GM19463 (cell line): ENCODE results near the gene PIAS4.

Source experiments
- ATAC-seq: cut with Tn5 transposase; IDR thresholded peaks from one replicate; pipeline ENCODE4 v1.9.1; 2021; ENCODE audit warnings: mild to moderate bottlenecking, moderate library complexity; ENCODE audit not compliant: unreplicated experiment

Gene PIAS4

GRCh38 chr19:3976495-3977241 is 30.9 kb upstream of the PIAS4 start:
- ATAC-seq: no peak

GRCh38 chr19:3977242-3978143 is 30.0 kb upstream of the PIAS4 start:
- ATAC-seq: no peak

- no peak for ATAC-seq
Observed at GRCh38 chr19:3978145-3978544, 29.4 kb upstream of the PIAS4 start.

- ATAC-seq: no peak
Observed at GRCh38 chr19:3979289-3979673, 28.3 kb upstream of the PIAS4 start.

GRCh38 chr19:3979674-3980352 is 27.7 kb upstream of the PIAS4 start:
- ATAC-seq: no peak

GRCh38 chr19:3980353-3981251 is 26.9 kb upstream of the PIAS4 start:
- no peak for ATAC-seq

- ATAC-seq: no peak
Observed at GRCh38 chr19:3981373-3981735, 26.2 kb upstream of the PIAS4 start.

GRCh38 chr19:3981736-3982681 is 25.5 kb upstream of the PIAS4 start:
- ATAC-seq: no peak

- ATAC-seq: no peak
Observed at GRCh38 chr19:3982701-3983541, 24.6 kb upstream of the PIAS4 start.

- ATAC-seq: no peak
Observed at GRCh38 chr19:3983542-3983914, 24.0 kb upstream of the PIAS4 start.

GRCh38 chr19:3983936-3984583 is 23.5 kb upstream of the PIAS4 start:
- no peak for ATAC-seq

- ATAC-seq: no peak
Observed at GRCh38 chr19:3984584-3984907, 23.0 kb upstream of the PIAS4 start.

- no peak for ATAC-seq
Observed at GRCh38 chr19:3984908-3985642, 22.5 kb upstream of the PIAS4 start, which contains the start of gene EEF2. Gene EEF2 (minus strand): TSS chr19:3985463. CDS start chr19:3985380, 83 bp downstream.

- no peak for ATAC-seq
Observed at GRCh38 chr19:3985643-3986259, 21.8 kb upstream of the PIAS4 start.

- no peak for ATAC-seq
Observed at GRCh38 chr19:3986260-3987041, 21.1 kb upstream of the PIAS4 start.

- no peak for ATAC-seq
Observed at GRCh38 chr19:3987619-3988371, 19.7 kb upstream of the PIAS4 start.
